Endodermal cell (in vitro differentiated cells): ENCODE measurements around the gene NACA. TPM values are rescaled to one million over a fixed set of nuclear protein-coding genes. Genes with fewer than 3 reads are reported as not detected.
A peak's percentile ranks its signal among the peaks of the same experiment; 100 is the strongest.

Experiments
- DNase-seq: peaks from one replicate; pipeline ENCODE4 v3.0.0-alpha.2; 2017
- H3K27ac ChIP-seq: 2 replicates; pipeline ENCODE4 v1.5.1; 2013; ENCODE audit warnings: mild to moderate bottlenecking, low read depth, low read length, moderate library complexity
- H3K27me3 ChIP-seq: 2 replicates; pipeline ENCODE4 v1.6.1; 2013; ENCODE audit warnings: mild to moderate bottlenecking, low read length, moderate library complexity; ENCODE audit not compliant: insufficient read depth, control insufficient read depth, poor library complexity, severe bottlenecking
- H3K36me3 ChIP-seq: 2 replicates; pipeline ENCODE4 v1.7.0; 2013; ENCODE audit warnings: mild to moderate bottlenecking, low read length, moderate library complexity; ENCODE audit not compliant: control insufficient read depth, insufficient read depth
- H3K4me1 ChIP-seq: one replicate; pipeline ENCODE4 v1.7.0; 2013; ENCODE audit warnings: low read length; ENCODE audit not compliant: control insufficient read depth, insufficient read depth
- H3K4me3 ChIP-seq: 2 replicates; pipeline ENCODE4 v1.5.1; 2013; ENCODE audit warnings: mild to moderate bottlenecking, low read length, moderate library complexity
- H3K9ac ChIP-seq: 2 replicates; pipeline ENCODE4 v1.6.1; 2013; ENCODE audit warnings: mild to moderate bottlenecking, low read length, moderate library complexity; ENCODE audit not compliant: poor library complexity, severe bottlenecking; ENCODE audit errors: extremely low read depth
- H3K9me3 ChIP-seq: 2 replicates; pipeline ENCODE4 v1.6.1; 2013; ENCODE audit warnings: mild to moderate bottlenecking, low read length, moderate library complexity; ENCODE audit not compliant: control insufficient read depth
- H3K27ac Mint-ChIP-seq: 2 replicates; pipeline ENCODE4 v1.8.0; 2020; ENCODE audit warnings: mixed read lengths
- H3K27me3 Mint-ChIP-seq: 2 replicates; pipeline ENCODE4 v1.8.0; 2021; ENCODE audit warnings: mild to moderate bottlenecking, mixed read lengths; ENCODE audit not compliant: insufficient read depth
- H3K36me3 Mint-ChIP-seq: 2 replicates; pipeline ENCODE4 v1.8.0; 2020; ENCODE audit warnings: low read depth, mixed read lengths
- H3K4me1 Mint-ChIP-seq: 2 replicates; pipeline ENCODE4 v1.8.0; 2020; ENCODE audit warnings: mixed read lengths
- H3K4me3 Mint-ChIP-seq: 2 replicates; pipeline ENCODE4 v1.8.0; 2020; ENCODE audit warnings: mild to moderate bottlenecking, moderate library complexity, mixed read lengths
- H3K9me3 Mint-ChIP-seq: 2 replicates; pipeline ENCODE4 v1.8.0; 2020; ENCODE audit warnings: mild to moderate bottlenecking, mixed read lengths
- WGBS, 2 experiments: methylation state at CpG; one replicate each; pipeline versions ENCODE4 v1.1.5 to v1.1.7; 2013; ENCODE audit warnings: missing lambda C conversion rate in 2 of 2, mixed read lengths in 1 of 2; ENCODE audit not compliant: insufficient coverage in 1 of 2, insufficient read length in 1 of 2; 5-methylcytosine and 5-hydroxymethylcytosine counted together
- total RNA-seq, 2 donors: library from RNA; stranded (reverse); fragmentation: NEBNext Ultra II Directional in 1 of 2; extraction: Animal tissue kit (Norgen Biotek cat#: 25700) in 1 of 2; gene quantifications; 2 replicates in 1 of 2; 3 replicates in 1 of 2; pipeline ENCODE4 v1.2.1, GENCODE V29; 2021
- TF ChIP-seq, protein P1 (sequence below): fragments of 200-600 bp; sonication (generic); conservative IDR thresholded peaks from 2 replicates; pipeline ENCODE4 v1.5.0; 2021; ENCODE audit warnings: antibody characterized with exemption, mild to moderate bottlenecking

Gene NACA
- total RNA-seq, 2 donors from 2014 or later = 817 to 958 TPM

DNA sequence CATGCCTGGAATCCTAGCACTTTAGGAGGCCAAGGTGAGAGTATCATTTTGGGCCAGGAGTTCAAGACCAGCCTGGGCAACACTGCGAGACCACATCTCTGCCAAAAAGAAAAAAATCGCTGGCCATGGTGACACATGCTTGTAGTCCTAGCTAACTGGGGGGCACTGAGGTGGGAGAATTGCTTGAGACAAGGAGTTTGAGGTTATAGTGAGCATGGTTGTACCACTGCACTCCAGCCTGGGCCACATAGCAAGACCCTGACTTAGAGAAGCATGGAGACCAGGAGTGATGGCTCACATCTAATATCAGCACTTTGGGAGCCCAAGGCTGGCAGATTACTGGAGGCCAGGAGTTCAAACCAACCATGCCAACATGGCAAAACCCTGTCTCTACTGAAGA is 46.2 kb downstream of the NACA start:
- 86 to 100% methylated on average over 2 of the region's 2 CpGs for WGBS, 2 experiments
- no peaks in the 10 kb centered on the region for H3K27me3 Mint-ChIP-seq
- Histone ChIP-seq H3K4me1 (no peaks in the 10 kb centered on the region), H3K9me3 (peaks cover under 1% of the 10 kb centered on the region), H3K36me3 (peaks cover 66% of the 10 kb centered on the region), H3K4me3 (no peak overlapping the region), H3K27ac (no peak overlapping the region), H3K27me3 (no peaks in the 10 kb centered on the region), H3K9ac (no peak overlapping the region)
- no peaks in the 10 kb centered on the region for H3K9me3 Mint-ChIP-seq
- peak; percentile 43 for DNase-seq
- peaks cover 51% of the 10 kb centered on the region for H3K36me3 Mint-ChIP-seq
- H3K4me3 Mint-ChIP-seq = no peak overlapping the region
- peaks cover under 1% of the 10 kb centered on the region for H3K4me1 Mint-ChIP-seq
- no peak overlapping the region for H3K27ac Mint-ChIP-seq
- TF ChIP-seq, protein P1, sequence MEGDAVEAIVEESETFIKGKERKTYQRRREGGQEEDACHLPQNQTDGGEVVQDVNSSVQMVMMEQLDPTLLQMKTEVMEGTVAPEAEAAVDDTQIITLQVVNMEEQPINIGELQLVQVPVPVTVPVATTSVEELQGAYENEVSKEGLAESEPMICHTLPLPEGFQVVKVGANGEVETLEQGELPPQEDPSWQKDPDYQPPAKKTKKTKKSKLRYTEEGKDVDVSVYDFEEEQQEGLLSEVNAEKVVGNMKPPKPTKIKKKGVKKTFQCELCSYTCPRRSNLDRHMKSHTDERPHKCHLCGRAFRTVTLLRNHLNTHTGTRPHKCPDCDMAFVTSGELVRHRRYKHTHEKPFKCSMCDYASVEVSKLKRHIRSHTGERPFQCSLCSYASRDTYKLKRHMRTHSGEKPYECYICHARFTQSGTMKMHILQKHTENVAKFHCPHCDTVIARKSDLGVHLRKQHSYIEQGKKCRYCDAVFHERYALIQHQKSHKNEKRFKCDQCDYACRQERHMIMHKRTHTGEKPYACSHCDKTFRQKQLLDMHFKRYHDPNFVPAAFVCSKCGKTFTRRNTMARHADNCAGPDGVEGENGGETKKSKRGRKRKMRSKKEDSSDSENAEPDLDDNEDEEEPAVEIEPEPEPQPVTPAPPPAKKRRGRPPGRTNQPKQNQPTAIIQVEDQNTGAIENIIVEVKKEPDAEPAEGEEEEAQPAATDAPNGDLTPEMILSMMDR = no peak

DNA sequence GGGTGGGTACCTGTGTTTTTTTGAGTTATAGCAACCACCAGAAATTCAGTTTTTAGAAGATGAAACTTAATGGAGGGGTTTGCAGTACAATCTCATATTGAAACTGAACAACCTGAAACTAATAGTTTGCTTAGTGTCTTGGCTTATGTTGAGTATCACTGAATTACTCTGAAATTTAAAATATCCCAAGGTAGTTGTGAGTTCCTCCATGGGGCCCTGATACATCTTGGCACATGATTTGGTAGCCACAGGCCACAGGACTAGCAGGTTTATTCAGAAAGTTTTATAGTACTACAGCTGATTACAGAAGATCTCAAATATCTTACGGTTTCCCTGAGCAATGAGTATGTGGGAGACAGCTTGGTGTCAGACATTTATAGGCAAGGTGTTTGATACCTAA is 47.4 kb downstream of the NACA start:
- TF ChIP-seq, protein P1 = no peak
- no peak overlapping the region for H3K4me3 Mint-ChIP-seq
- no peaks in the 10 kb centered on the region for H3K9me3 ChIP-seq
- H3K4me1 ChIP-seq = no peaks in the 10 kb centered on the region
- H3K27ac ChIP-seq = no peak overlapping the region
- peaks cover 2% of the 10 kb centered on the region for H3K4me1 Mint-ChIP-seq
- no peaks in the 10 kb centered on the region for H3K27me3 Mint-ChIP-seq
- no peak overlapping the region for H3K4me3 ChIP-seq
- no peak overlapping the region for H3K9ac ChIP-seq
- H3K36me3 ChIP-seq = peaks cover 67% of the 10 kb centered on the region
- WGBS, 2 experiments = 78 to 100% methylated on average over 1 of the region's 1 CpG
- DNase-seq = peak; percentile 17
- H3K36me3 Mint-ChIP-seq = peaks cover 52% of the 10 kb centered on the region
- H3K9me3 Mint-ChIP-seq = no peaks in the 10 kb centered on the region
- H3K27me3 ChIP-seq = no peaks in the 10 kb centered on the region
- peak overlapping the region; percentile 53 for H3K27ac Mint-ChIP-seq

DNA sequence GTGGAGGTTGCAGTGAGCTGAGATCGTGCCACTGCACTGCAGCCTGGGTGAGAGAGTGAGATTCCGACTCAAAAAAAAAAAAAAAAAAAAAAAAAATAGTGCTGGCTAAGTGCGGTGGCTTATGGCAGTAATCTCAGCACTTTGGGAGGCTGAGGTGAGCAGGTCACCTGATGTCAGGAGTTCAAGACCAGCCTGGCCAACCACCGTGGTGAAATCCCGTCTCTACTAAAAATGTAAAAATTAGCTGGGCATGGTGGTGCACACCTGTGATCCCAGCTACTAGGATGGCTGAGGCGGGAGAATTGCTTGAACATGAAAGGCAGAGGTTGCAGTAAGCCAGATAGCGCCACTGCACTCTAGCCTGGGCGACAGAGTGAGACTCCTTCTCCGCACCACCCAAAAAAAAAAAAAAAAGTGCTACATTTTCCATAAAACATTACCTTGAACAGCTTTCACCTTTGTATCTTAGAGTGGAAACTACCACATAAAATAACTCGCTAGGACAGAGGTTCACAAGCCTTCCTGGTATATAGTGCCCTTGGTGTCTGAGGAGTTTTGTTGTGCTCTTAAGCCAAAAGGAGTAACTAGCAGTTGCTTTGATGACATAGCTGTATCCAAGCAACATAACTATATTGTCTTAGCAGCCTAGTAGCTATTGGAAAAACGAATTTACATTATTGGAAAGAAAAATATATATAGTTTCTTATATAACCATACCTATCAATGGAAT is 48.1 kb downstream of the NACA start:
- DNase-seq = peak; percentile 36
- TF ChIP-seq, protein P1 = no peak
- peaks cover 54% of the 10 kb centered on the region for H3K36me3 Mint-ChIP-seq

More for the DNA sequence above, 48.1 kb downstream of the NACA start:
- WGBS, 2 experiments = 88 to 91% methylated on average over 6 to 10 of the region's 11 CpGs
- no peaks in the 10 kb centered on the region for H3K27me3 ChIP-seq
- Mint-ChIP-seq H3K4me1 (peaks cover 2% of the 10 kb centered on the region), H3K27me3 (no peaks in the 10 kb centered on the region), H3K9me3 (no peaks in the 10 kb centered on the region), H3K4me3 (no peak overlapping the region), H3K27ac (no peak overlapping the region)
- no peaks in the 10 kb centered on the region for H3K9me3 ChIP-seq
- no peaks in the 10 kb centered on the region for H3K4me1 ChIP-seq
- H3K36me3 ChIP-seq = peaks cover 70% of the 10 kb centered on the region
- no peak overlapping the region for H3K9ac ChIP-seq
- no peak overlapping the region for H3K27ac ChIP-seq
- H3K4me3 ChIP-seq = no peak overlapping the region
